BLaER1 treated with 17β-estradiol and CSF1 and Interleukin-3, amounts not matched to agents 10 nM and 100 nM (cell line): ENCODE results near the gene NOS2.
A peak's percentile ranks its signal among the peaks of the same experiment; 100 is the strongest.

ENCODE experiments used
- H3K27ac ChIP-seq, 11 experiments: shearing (Covaris generic); formaldehyde crosslinking; 2 replicates each; pipeline ENCODE4 v1.8.1; 2022
- H3K27me3 ChIP-seq, 11 experiments: shearing (Covaris generic); formaldehyde crosslinking; 2 replicates each; pipeline ENCODE4 v1.8.1; 2022
- H3K36me3 ChIP-seq, 11 experiments: shearing (Covaris generic); formaldehyde crosslinking; 2 replicates each; pipeline ENCODE4 v1.8.1; 2022
- H3K4me1 ChIP-seq, 10 experiments: shearing (Covaris generic); formaldehyde crosslinking; 2 replicates each; pipeline ENCODE4 v1.8.1; 2022
- H3K4me2 ChIP-seq, 11 experiments: shearing (Covaris generic); formaldehyde crosslinking; 2 replicates each; pipeline ENCODE4 v1.8.1; 2022
- H3K4me3 ChIP-seq, 10 experiments: shearing (Covaris generic); formaldehyde crosslinking; 2 replicates each; pipeline ENCODE4 v1.8.1; 2022
- H3K9ac ChIP-seq, 11 experiments: shearing (Covaris generic); formaldehyde crosslinking; 2 replicates each; pipeline ENCODE4 v1.8.1; 2022
- H3K9me3 ChIP-seq, 11 experiments: shearing (Covaris generic); formaldehyde crosslinking; replicated peaks in 1 of 11; 2 replicates each; pipeline ENCODE4 v1.8.1; 2022
- H4K20me1 ChIP-seq, 11 experiments: shearing (Covaris generic); formaldehyde crosslinking; 2 replicates each; pipeline ENCODE4 v1.8.1; 2022
- Cebpa-rat ChIP-seq, 11 experiments: shearing (Covaris generic); IDR thresholded peaks; 2 replicates each; pipeline ENCODE4 v1.8.1; 2022

The NOS2 gene

GRCh38 chr17:27807567-27808470, 7.5 kb upstream of the NOS2 start:
- H3K4me2 ChIP-seq = peak overlapping the region; percentile 44 to 90 (median 74)
- no peaks in the 10 kb centered on the region for H4K20me1 ChIP-seq
- TF ChIP-seq Cebpa-rat (IDR thresholded peaks at IDR 0.05) = no peak
- no peaks in the 10 kb centered on the region for H3K27me3 ChIP-seq
- H3K4me1 ChIP-seq = peaks cover 28 to 40% (median 33%) of the 10 kb centered on the region in 10 experiments
- H3K9me3 ChIP-seq = no peaks in the 10 kb centered on the region; a peak in 1 of 22 replicates
- peak overlapping the region in 8 of 11 experiments; percentile 15 to 65 (median 56); a peak in 13 of 22 replicates for H3K9ac ChIP-seq
- no peaks in the 10 kb centered on the region for H3K36me3 ChIP-seq
- peak overlapping the region in 3 of 10 experiments; percentile 11 to 15 (median 13); a peak in 3 of 20 replicates for H3K4me3 ChIP-seq
- peak overlapping the region in 8 of 11 experiments; percentile 48 to 78 (median 63); a peak in 17 of 22 replicates for H3K27ac ChIP-seq

- TF ChIP-seq Cebpa-rat (IDR thresholded peaks at IDR 0.05) = no peak
- Histone ChIP-seq H3K9ac (peak overlapping the region; percentile 23 to 75 (median 70); a peak in 19 of 22 replicates), H3K9me3 (no peaks in the 10 kb centered on the region; a peak in 1 of 22 replicates), H3K36me3 (no peaks in the 10 kb centered on the region), H3K4me1 (peaks cover 27 to 40% (median 33%) of the 10 kb centered on the region in 10 experiments), H3K27ac (peak overlapping the region in 10 of 11 experiments; percentile 48 to 78 (median 74); a peak in 19 of 22 replicates), H4K20me1 (no peaks in the 10 kb centered on the region), H3K27me3 (no peaks in the 10 kb centered on the region), H3K4me2 (peak overlapping the region; percentile 66 to 85 (median 76)), H3K4me3 (peak overlapping the region; percentile 40 to 63 (median 46); a peak in 18 of 20 replicates)
These were observed 5.3 kb upstream of the NOS2 start for GRCh38 chr17:27805520-27806146.

GRCh38 chr17:27804113-27804512, 3.8 kb upstream of the NOS2 start:
- Histone ChIP-seq H3K9ac (no peak overlapping the region), H3K4me2 (no peak overlapping the region), H3K4me1 (peaks cover 22 to 40% (median 33%) of the 10 kb centered on the region in 10 experiments), H3K27me3 (no peaks in the 10 kb centered on the region), H3K4me3 (no peak overlapping the region), H3K27ac (no peak overlapping the region), H4K20me1 (no peaks in the 10 kb centered on the region), H3K9me3 (no peaks in the 10 kb centered on the region; a peak in 1 of 22 replicates), H3K36me3 (no peaks in the 10 kb centered on the region)
- TF ChIP-seq Cebpa-rat (IDR thresholded peaks at IDR 0.05) = no peak

GRCh38 chr17:27802962-27803680, 2.8 kb upstream of the NOS2 start:
- Histone ChIP-seq H3K36me3 (no peaks in the 10 kb centered on the region), H3K27ac (no peak overlapping the region), H3K4me1 (peaks cover 15 to 30% (median 24%) of the 10 kb centered on the region in 10 experiments), H3K4me2 (no peak overlapping the region), H3K9ac (no peak overlapping the region), H4K20me1 (no peaks in the 10 kb centered on the region), H3K27me3 (no peaks in the 10 kb centered on the region), H3K4me3 (no peak overlapping the region), H3K9me3 (no peaks in the 10 kb centered on the region)
- no peak for TF ChIP-seq Cebpa-rat (IDR thresholded peaks at IDR 0.05)

- no peak overlapping the region for H3K4me3 ChIP-seq
- H3K27me3 ChIP-seq = no peaks in the 10 kb centered on the region
- no peak overlapping the region for H3K4me2 ChIP-seq
- TF ChIP-seq Cebpa-rat (IDR thresholded peaks at IDR 0.05) = no peak
- no peaks in the 10 kb centered on the region for H3K9me3 ChIP-seq
- peaks cover 8 to 23% (median 15%) of the 10 kb centered on the region in 10 experiments for H3K4me1 ChIP-seq
- H3K27ac ChIP-seq = no peak overlapping the region
- no peak overlapping the region for H3K9ac ChIP-seq
- H3K36me3 ChIP-seq = no peaks in the 10 kb centered on the region
- H4K20me1 ChIP-seq = no peaks in the 10 kb centered on the region
These were observed 1.7 kb upstream of the NOS2 start for GRCh38 chr17:27802033-27802432.

GRCh38 chr17:27798376-27798775, 2.0 kb downstream of the NOS2 start:
- Histone ChIP-seq H4K20me1 (no peaks in the 10 kb centered on the region), H3K4me2 (no peak overlapping the region), H3K9ac (no peak overlapping the region), H3K36me3 (no peaks in the 10 kb centered on the region), H3K9me3 (no peaks in the 10 kb centered on the region), H3K4me1 (peaks cover 4 to 11% (median 6%) of the 10 kb centered on the region in 10 experiments; a peak in 19 of 20 replicates), H3K27me3 (peaks cover 12 to 22% (median 17%) of the 10 kb centered on the region in 11 experiments), H3K27ac (no peak overlapping the region), H3K4me3 (no peak overlapping the region)
- no peak for TF ChIP-seq Cebpa-rat (IDR thresholded peaks at IDR 0.05)

- Histone ChIP-seq H3K27ac (no peak overlapping the region), H4K20me1 (no peaks in the 10 kb centered on the region), H3K4me2 (peak overlapping the region in 2 of 11 experiments; percentile 2 to 20; a peak in 2 of 22 replicates), H3K9me3 (no peaks in the 10 kb centered on the region), H3K9ac (no peak overlapping the region), H3K27me3 (peaks cover 20 to 30% (median 26%) of the 10 kb centered on the region in 11 experiments), H3K4me1 (peaks cover 7 to 15% (median 10%) of the 10 kb centered on the region in 10 experiments; a peak in 19 of 20 replicates), H3K36me3 (no peaks in the 10 kb centered on the region), H3K4me3 (no peak overlapping the region)
- TF ChIP-seq Cebpa-rat (IDR thresholded peaks at IDR 0.05) = no peak
These were observed 2.8 kb downstream of the NOS2 start for GRCh38 chr17:27797390-27798091.

GRCh38 chr17:27793906-27794569, 6.3 kb downstream of the NOS2 start:
- H3K27ac ChIP-seq = no peak overlapping the region; a peak in 1 of 22 replicates
- no peaks in the 10 kb centered on the region for H4K20me1 ChIP-seq
- H3K9ac ChIP-seq = peak overlapping the region in 10 of 11 experiments; percentile 10 to 70 (median 52); a peak in 16 of 22 replicates
- no peak for TF ChIP-seq Cebpa-rat (IDR thresholded peaks at IDR 0.05)
- H3K9me3 ChIP-seq = no peaks in the 10 kb centered on the region
- peak overlapping the region; percentile 77 to 94 (median 89) for H3K4me2 ChIP-seq
- H3K36me3 ChIP-seq = no peaks in the 10 kb centered on the region
- peaks cover 8 to 24% (median 13%) of the 10 kb centered on the region in 10 experiments; a peak in 19 of 20 replicates for H3K4me1 ChIP-seq
- peak overlapping the region; percentile 41 to 64 (median 52) for H3K4me3 ChIP-seq
- H3K27me3 ChIP-seq = peaks cover 21 to 34% (median 29%) of the 10 kb centered on the region in 11 experiments
